ENCODE results near the gene ALG14. TPM values are rescaled to one million over a fixed set of nuclear protein-coding genes. Genes with fewer than 3 reads are reported as not detected.

Gene ALG14
- total and polyA plus RNA-seq, 2 donors (not counting 3 experiments of a cell fraction or from before 2014, with no cell fraction given): 2.6 to 8.6 TPM

DNA sequence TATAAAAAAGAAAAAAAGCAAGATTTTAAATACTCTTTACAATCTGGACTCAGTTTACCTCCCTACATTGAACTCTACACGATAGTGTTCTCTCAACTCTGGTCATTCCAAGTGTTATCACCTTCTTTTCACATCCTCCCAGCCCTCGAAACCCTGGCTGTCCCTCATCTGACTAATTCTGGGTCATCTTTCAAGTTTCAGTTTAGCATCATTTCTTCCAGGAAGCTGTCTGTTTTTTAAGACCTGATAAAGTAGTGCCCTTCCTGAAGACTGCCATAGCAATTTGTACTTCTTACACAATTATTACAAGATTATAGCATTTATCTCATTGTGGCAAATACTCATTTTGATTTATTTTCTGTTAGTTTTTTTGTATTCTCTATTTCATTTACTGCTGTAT lies 1.2 kb downstream of the ALG14 start:
- Histone ChIP-seq H2AFZ (ENCODE audit: low read depth, low read length) (peak overlapping the region; percentile 99), H3K27ac (ENCODE audit: insufficient read depth, low read depth, low read length) (no peak overlapping the region), H3K4me3 (replicated peaks in 1 of 3; ENCODE audit: insufficient read depth in 1 of 3, low read depth in 1 of 3, low read length in 3 of 3) (peak overlapping the region in 1 of 3 experiments; percentile 75), H3K9me3 (replicated peaks; ENCODE audit: control insufficient read depth, insufficient read depth, low read length) (no peaks in the 10 kb centered on the region), H3K36me3 (ENCODE audit: control insufficient read depth in 2 of 2, extremely low read depth in 1 of 2, insufficient read depth in 2 of 2, low read length in 2 of 2) (no peaks in the 10 kb centered on the region), H3K9ac (replicated peaks; ENCODE audit: extremely low read depth, insufficient read depth, low read length) (peak overlapping the region; percentile 76), H4K20me1 (replicated peaks; ENCODE audit: control insufficient read depth, extremely low read depth, insufficient read depth, low read length) (no peaks in the 10 kb centered on the region), H3K27me3 (ENCODE audit: control insufficient read depth in 2 of 2, insufficient read depth in 2 of 2, low read length in 2 of 2) (peaks cover 1 to 5% of the 10 kb centered on the region in 2 experiments), H3K4me1 (ENCODE audit: control insufficient read depth, extremely low read depth, insufficient read depth, low read length) (peaks cover 7% of the 10 kb centered on the region), H3K4me2 (ENCODE audit: insufficient read depth, low read length) (peak overlapping the region; percentile 94), H3K79me2 (ENCODE audit: control insufficient read depth, insufficient read depth, low read length) (no peaks in the 10 kb centered on the region), H3K9me1 (replicated peaks; ENCODE audit: control insufficient read depth, extremely low read depth, insufficient read depth, low read length) (no peaks in the 10 kb centered on the region)
- TF ChIP-seq JUN (IDR thresholded peaks at IDR 0.05; ENCODE audit: borderline replicate concordance, insufficient read depth, insufficient read length, low read depth): no peak
- no peak for TF ChIP-seq MYC (IDR thresholded peaks at IDR 0.05; ENCODE audit: low read depth, low read length)
- TF ChIP-seq POLR2AphosphoS5 (IDR thresholded peaks at IDR 0.05; ENCODE audit: insufficient read depth, low read depth, low read length): no peak
- no peak for TF ChIP-seq FOS (IDR thresholded peaks at IDR 0.05; ENCODE audit: borderline replicate concordance, insufficient read depth, low read length)
- TF ChIP-seq MAX (IDR thresholded peaks at IDR 0.05; ENCODE audit: insufficient read depth, insufficient read length): no peak
- no peak for TF ChIP-seq CTCF (IDR thresholded peaks at IDR 0.05; ENCODE audit: extremely low read depth in 1 of 2, insufficient read depth in 1 of 2, low read depth in 1 of 2, low read length in 2 of 2)
- TF ChIP-seq POLR2A (IDR thresholded peaks at IDR 0.05; ENCODE audit: low read depth, low read length): no peak
- no peak for TF ChIP-seq GATA2 (IDR thresholded peaks at IDR 0.05; ENCODE audit: insufficient read depth, insufficient read length, low read depth, low read length)
- TF ChIP-seq EZH2 (IDR thresholded peaks at IDR 0.05; ENCODE audit: borderline replicate concordance, low read depth, low read length, severe bottlenecking): no peak
- dilution Hi-C loops (cut with MboI; ENCODE audit: extremely low pct_ligation_motif_present, low sequenced_read_pairs): no loop called here
- intact Hi-C loops (cut with micrococcal nuclease): loop anchor here (5.0 kb wide), 1 partner anchor 46 kb away; the partner anchor contains the start of gene TLCD4
- ChIA-PET CTCF (interaction anchor here (1.0 to 2.7 kb wide), 3 partner anchors 10 to 28 kb away, joined by 4 to 37 read pairs (median 5); no protein-coding TSS in a partner anchor), POLR2A (no interaction called here)
- BruUV-seq (replicated peaks): no TSS peak
- DNase-seq (ENCODE audit: low read depth, low spot score): no peak
- FAIRE-seq: no peak

Data from endothelial cell of umbilical vein (primary cell).